ENCODE measurements around the gene TTN.

DNA sequence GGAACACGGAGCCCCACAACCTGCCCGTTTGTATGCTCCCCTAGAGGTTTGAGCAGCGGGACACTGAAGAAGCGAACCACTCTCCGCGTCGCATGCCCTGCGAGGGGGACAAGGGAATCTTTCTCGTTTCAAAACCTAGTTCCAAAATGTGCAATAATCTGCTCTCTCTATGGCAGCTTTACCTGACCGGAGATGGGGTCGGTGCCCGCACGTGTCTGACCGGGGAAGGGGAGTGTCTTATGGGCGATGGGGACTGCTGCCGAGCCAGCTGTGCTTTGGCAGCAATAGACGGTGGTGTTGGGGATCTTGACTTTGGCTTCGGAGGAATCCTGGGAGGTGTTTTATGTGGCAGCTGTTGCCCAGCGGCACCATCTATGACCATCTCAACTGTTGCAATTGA is 7.9 kb downstream of the TTN start:
- TF ChIP-seq, protein P1, sequence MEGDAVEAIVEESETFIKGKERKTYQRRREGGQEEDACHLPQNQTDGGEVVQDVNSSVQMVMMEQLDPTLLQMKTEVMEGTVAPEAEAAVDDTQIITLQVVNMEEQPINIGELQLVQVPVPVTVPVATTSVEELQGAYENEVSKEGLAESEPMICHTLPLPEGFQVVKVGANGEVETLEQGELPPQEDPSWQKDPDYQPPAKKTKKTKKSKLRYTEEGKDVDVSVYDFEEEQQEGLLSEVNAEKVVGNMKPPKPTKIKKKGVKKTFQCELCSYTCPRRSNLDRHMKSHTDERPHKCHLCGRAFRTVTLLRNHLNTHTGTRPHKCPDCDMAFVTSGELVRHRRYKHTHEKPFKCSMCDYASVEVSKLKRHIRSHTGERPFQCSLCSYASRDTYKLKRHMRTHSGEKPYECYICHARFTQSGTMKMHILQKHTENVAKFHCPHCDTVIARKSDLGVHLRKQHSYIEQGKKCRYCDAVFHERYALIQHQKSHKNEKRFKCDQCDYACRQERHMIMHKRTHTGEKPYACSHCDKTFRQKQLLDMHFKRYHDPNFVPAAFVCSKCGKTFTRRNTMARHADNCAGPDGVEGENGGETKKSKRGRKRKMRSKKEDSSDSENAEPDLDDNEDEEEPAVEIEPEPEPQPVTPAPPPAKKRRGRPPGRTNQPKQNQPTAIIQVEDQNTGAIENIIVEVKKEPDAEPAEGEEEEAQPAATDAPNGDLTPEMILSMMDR (IDR thresholded peaks at IDR 0.05; ENCODE audit: insufficient read depth, low read depth, low read length), result no peak
- TF ChIP-seq EZH2 (IDR thresholded peaks at IDR 0.05; ENCODE audit: insufficient read depth, low read length), result no peak
